Activated gamma-delta T cell treated with Interleukin-2 at 50 U/mL for 16 hours (primary cell): Measurements from ENCODE around the gene QRICH1.

ENCODE experiments used
- DNase-seq: peaks from one replicate; pipeline ENCODE4 v3.0.0-alpha.2; 2020

QRICH1 gene

GRCh38 chr3:48993834-48994233, 100.0 kb downstream of the QRICH1 start:
- no peak for DNase-seq

- no peak for DNase-seq
Measured at GRCh38 chr3:48991851-48992545, 101.9 kb downstream of the QRICH1 start.

- DNase-seq = no peak
Measured at GRCh38 chr3:48990636-48991469, 103.0 kb downstream of the QRICH1 start.

- peak; percentile 73 for DNase-seq
Measured at GRCh38 chr3:48989796-48990635, 103.9 kb downstream of the QRICH1 start, which contains the start of gene P4HTM. TSS of gene P4HTM (plus strand) at chr3:48990241. CDS start at chr3:48990257, 16 bp downstream.

- no peak for DNase-seq
Measured at GRCh38 chr3:48989126-48989795, 104.6 kb downstream of the QRICH1 start.

- DNase-seq = no peak
Measured at GRCh38 chr3:48985831-48986376, 108.0 kb downstream of the QRICH1 start.

GRCh38 chr3:48984663-48985062, 109.2 kb downstream of the QRICH1 start:
- DNase-seq = no peak

- no peak for DNase-seq
Measured at GRCh38 chr3:48983096-48983495, 110.8 kb downstream of the QRICH1 start.

- DNase-seq = no peak
Measured at GRCh38 chr3:48982686-48983085, 111.2 kb downstream of the QRICH1 start.

- DNase-seq = no peak
Measured at GRCh38 chr3:48982016-48982415, 111.9 kb downstream of the QRICH1 start.

GRCh38 chr3:48980295-48980694, 113.6 kb downstream of the QRICH1 start:
- no peak for DNase-seq
